Uterus (tissue), 4 donors: ENCODE results near the gene COX4I1. TPM values are rescaled to one million over a fixed set of nuclear protein-coding genes. Genes with fewer than 3 reads are reported as not detected.

Source experiments
- DNase-seq, 2 donors: peaks; one replicate each; pipeline ENCODE4 v3.0.0-alpha.2; 2019 to 2020
- H3K27ac ChIP-seq, 2 donors: fragments of 200-600 bp; sonication (generic); 1 replicate in 1 of 2; 2 replicates in 1 of 2; pipeline ENCODE4 v1.5.1; 2016 to 2018
- H3K27me3 ChIP-seq, 2 donors: fragments of 200-600 bp; sonication (generic); one replicate each; pipeline ENCODE4 v1.5.1; 2018 to 2019; ENCODE audit warnings: control low read depth in 1 of 2
- H3K36me3 ChIP-seq, 2 donors: fragments of 200-600 bp; sonication (generic); one replicate each; pipeline ENCODE4 v1.5.1; 2019; ENCODE audit warnings: control low read depth in 1 of 2
- H3K4me1 ChIP-seq, 2 donors: fragments of 200-600 bp; sonication (generic); one replicate each; pipeline ENCODE4 v1.5.1; 2018 to 2019; ENCODE audit warnings: control low read depth in 1 of 2
- H3K4me3 ChIP-seq, 2 donors: fragments of 200-600 bp; sonication (generic); 1 replicate in 1 of 2; 2 replicates in 1 of 2; pipeline ENCODE4 v1.5.1; 2018 to 2019; ENCODE audit warnings: mild to moderate bottlenecking in 1 of 2
- H3K9me3 ChIP-seq, 2 donors: fragments of 200-600 bp; sonication (generic); one replicate each; pipeline ENCODE4 v1.5.1; 2019; ENCODE audit warnings: control low read depth in 1 of 2
- CTCF ChIP-seq, 4 experiments: fragments of 200-600 bp in 2 of 4; fragments of 450-650 bp in 2 of 4; sonication (generic) in 2 of 4; IDR thresholded peaks; one replicate each; pipeline ENCODE4 v1.5.1; 2016 to 2019; ENCODE audit warnings: antibody characterized with exemption in 4 of 4, mild to moderate bottlenecking in 2 of 4, moderate library complexity in 1 of 4
- POLR2A ChIP-seq, 2 donors: fragments of 450-650 bp; IDR thresholded peaks; one replicate each; pipeline ENCODE4 v1.6.1; 2016; ENCODE audit warnings: antibody characterized with exemption in 2 of 2, mild to moderate bottlenecking in 1 of 2, moderate library complexity in 1 of 2
- intact Hi-C: fragments of 100-400 bp; cut with DNase I; formaldehyde crosslinking; loops from one replicate; pipeline ENCODE4 v1.15.1; 2023; ENCODE audit warnings: low total_unique reads
- total RNA-seq, 4 donors: library from RNA; depleted of rRNA in 3 of 4; stranded (reverse); fragments of >200 nt in 3 of 4; gene quantifications; one replicate each; pipeline versions ENCODE4 v1.1.0 to v1.2.4, GENCODE V29; 2014 to 2023
- donor health status: DM: yes; HTN: yes; CAD: no.

The COX4I1 gene
- total RNA-seq, 4 donors from 2014 or later: 199 to 836 (median 287) TPM

DNA sequence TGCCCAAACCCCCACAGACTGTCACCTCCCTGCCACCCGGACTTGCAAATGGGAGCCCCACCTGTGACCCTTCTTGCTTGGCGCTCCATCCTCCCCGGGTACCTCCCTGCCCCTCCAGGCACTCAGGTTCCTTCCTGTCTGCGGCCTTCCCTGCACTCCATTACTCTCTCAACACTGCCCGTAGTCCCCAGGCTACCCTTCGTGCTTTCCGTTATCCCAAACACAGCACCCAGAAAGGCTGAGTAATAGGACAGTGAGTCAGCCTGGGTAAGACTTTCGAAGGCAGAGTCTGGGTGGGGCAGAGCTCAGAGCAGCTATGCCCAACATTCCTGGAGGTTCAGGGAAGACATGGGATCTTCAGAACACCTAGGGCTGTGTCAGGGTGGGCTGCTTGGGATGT, 32.0 kb upstream of the COX4I1 start:
- Histone ChIP-seq H3K27me3 (no peaks in the 10 kb centered on the region), H3K9me3 (no peaks in the 10 kb centered on the region), H3K4me3 (no peak overlapping the region), H3K4me1 (no peaks in the 10 kb centered on the region), H3K36me3 (no peaks in the 10 kb centered on the region), H3K27ac (no peak overlapping the region)
- TF ChIP-seq POLR2A (IDR thresholded peaks at IDR 0.05) (no peak), CTCF (IDR thresholded peaks at IDR 0.05) (no peak)
- no peak for DNase-seq
- intact Hi-C loops: no loop called here

- Histone ChIP-seq H3K36me3 (no peaks in the 10 kb centered on the region), H3K27me3 (no peaks in the 10 kb centered on the region), H3K9me3 (no peaks in the 10 kb centered on the region), H3K27ac (no peak overlapping the region), H3K4me3 (no peak overlapping the region), H3K4me1 (no peaks in the 10 kb centered on the region)
- intact Hi-C loops: no loop called here
- no peak for DNase-seq
- TF ChIP-seq POLR2A (IDR thresholded peaks at IDR 0.05): no peak
- no peak for TF ChIP-seq CTCF (IDR thresholded peaks at IDR 0.05)
Observed at GRCh38 chr16:85768199-85768598, 31.3 kb upstream of the COX4I1 start.

DNA sequence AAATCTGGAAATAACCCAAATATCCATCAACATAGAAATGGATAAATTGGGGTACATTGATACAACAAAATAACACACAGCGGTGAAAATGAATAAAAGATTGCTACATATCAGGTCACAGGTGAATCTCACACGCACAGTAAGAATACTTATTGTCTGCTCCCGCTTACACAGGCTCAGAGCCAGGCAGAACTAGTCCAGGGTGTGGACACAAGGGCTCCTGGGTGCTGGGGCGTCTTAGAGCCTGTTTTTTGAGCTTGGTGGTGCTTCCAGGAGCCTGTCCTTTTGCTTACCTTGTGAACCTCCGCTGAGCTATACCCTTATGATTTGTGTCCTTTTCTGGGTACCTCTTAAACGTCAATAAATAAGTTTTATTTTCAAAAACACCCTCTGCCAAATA, 28.8 kb upstream of the COX4I1 start:
- intact Hi-C loops: no loop called here
- Histone ChIP-seq H3K27ac (no peak overlapping the region), H3K4me1 (no peaks in the 10 kb centered on the region), H3K9me3 (no peaks in the 10 kb centered on the region), H3K27me3 (no peaks in the 10 kb centered on the region), H3K4me3 (no peak overlapping the region), H3K36me3 (no peaks in the 10 kb centered on the region)
- DNase-seq: no peak
- TF ChIP-seq CTCF (IDR thresholded peaks at IDR 0.05) (no peak), POLR2A (IDR thresholded peaks at IDR 0.05) (no peak)

DNA sequence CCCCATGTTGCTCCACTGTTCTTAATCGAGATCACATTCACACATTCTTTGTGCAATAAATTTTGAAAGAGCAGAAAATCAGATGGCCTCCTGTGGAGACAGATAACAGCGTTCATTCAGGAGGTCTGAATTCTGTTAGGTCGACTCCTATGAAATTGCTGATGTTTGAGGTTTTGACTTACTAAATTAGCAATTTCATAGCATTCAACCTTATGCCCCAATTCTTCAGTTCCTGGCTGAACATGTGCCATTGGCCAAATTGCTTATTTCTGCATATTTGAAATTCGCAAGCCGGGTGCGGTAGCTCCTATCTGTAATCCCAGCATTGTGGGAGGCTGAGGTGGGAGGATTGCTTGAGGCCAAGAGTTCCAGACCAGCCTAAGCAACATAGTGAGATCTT, 26.5 kb upstream of the COX4I1 start:
- Histone ChIP-seq H3K4me1 (no peaks in the 10 kb centered on the region), H3K27ac (no peak overlapping the region), H3K27me3 (no peaks in the 10 kb centered on the region), H3K36me3 (no peaks in the 10 kb centered on the region), H3K4me3 (no peak overlapping the region), H3K9me3 (no peaks in the 10 kb centered on the region)
- intact Hi-C loops: no loop called here
- TF ChIP-seq POLR2A (IDR thresholded peaks at IDR 0.05) (no peak), CTCF (IDR thresholded peaks at IDR 0.05) (no peak)
- no peak for DNase-seq

DNA sequence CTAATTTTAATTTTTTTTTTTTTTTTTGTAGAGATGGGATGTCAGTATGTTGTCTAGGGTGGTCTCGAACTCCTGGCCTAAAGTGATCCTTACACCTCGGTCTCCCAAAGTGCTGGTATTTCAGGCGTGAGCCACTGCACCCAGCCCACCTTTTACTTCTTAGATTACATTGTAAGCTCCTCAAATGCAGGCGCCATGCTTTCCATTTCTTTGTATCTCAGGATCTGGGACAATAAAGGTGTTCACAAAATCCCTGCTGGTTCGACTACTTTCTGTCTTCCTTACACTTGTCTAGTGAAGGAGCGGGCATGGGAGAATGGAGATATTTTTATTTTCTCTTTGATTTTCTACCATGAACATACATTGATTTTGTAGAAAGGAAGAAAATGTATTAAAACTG, 25.4 kb upstream of the COX4I1 start:
- no peak for DNase-seq
- Histone ChIP-seq H3K27me3 (no peaks in the 10 kb centered on the region), H3K9me3 (no peaks in the 10 kb centered on the region), H3K36me3 (no peaks in the 10 kb centered on the region), H3K27ac (no peak overlapping the region), H3K4me1 (no peaks in the 10 kb centered on the region), H3K4me3 (no peak overlapping the region)
- TF ChIP-seq CTCF (IDR thresholded peaks at IDR 0.05) (no peak), POLR2A (IDR thresholded peaks at IDR 0.05) (no peak)
- intact Hi-C loops: no loop called here
